Glutamatergic neuron (in vitro differentiated cells): ENCODE measurements around the gene UNC13A. TPM values are rescaled to one million over a fixed set of nuclear protein-coding genes. Genes with fewer than 3 reads are reported as not detected.

Experiments used
- DNase-seq: peaks from one replicate; pipeline ENCODE4 v3.0.0; 2022
- H3K27ac Mint-ChIP-seq: one replicate; pipeline ENCODE4 v1.8.0; 2020; ENCODE audit warnings: mild to moderate bottlenecking, mixed read lengths, inconsistent platforms; ENCODE audit not compliant: unreplicated experiment
- H3K27me3 Mint-ChIP-seq: one replicate; pipeline ENCODE4 v1.8.0; 2020; ENCODE audit warnings: mild to moderate bottlenecking, moderate library complexity, mixed read lengths, inconsistent platforms; ENCODE audit not compliant: unreplicated experiment
- H3K36me3 Mint-ChIP-seq: one replicate; pipeline ENCODE4 v1.8.0; 2020; ENCODE audit warnings: mild to moderate bottlenecking, mixed read lengths, inconsistent platforms; ENCODE audit not compliant: unreplicated experiment
- H3K4me1 Mint-ChIP-seq: one replicate; pipeline ENCODE4 v1.8.0; 2020; ENCODE audit warnings: mild to moderate bottlenecking, low read depth, mixed read lengths, inconsistent platforms; ENCODE audit not compliant: unreplicated experiment
- H3K4me3 Mint-ChIP-seq: one replicate; pipeline ENCODE4 v1.8.0; 2020; ENCODE audit warnings: mild to moderate bottlenecking, mixed read lengths, inconsistent platforms; ENCODE audit not compliant: unreplicated experiment
- H3K9me3 Mint-ChIP-seq: one replicate; pipeline ENCODE4 v1.8.0; 2020; ENCODE audit warnings: mild to moderate bottlenecking, moderate library complexity, mixed read lengths, inconsistent platforms; ENCODE audit not compliant: unreplicated experiment
- total RNA-seq: library from RNA; stranded (reverse); fragmentation: NEBNext Ultra II Directional; extraction: Animal tissue kit (Norgen Biotek cat#: 25700); gene quantifications from one replicate; pipeline ENCODE4 v1.2.1, GENCODE V29; 2021; ENCODE audit not compliant: unreplicated experiment
- TF ChIP-seq, protein P1 (sequence below): fragments of 200-600 bp; sonication (generic); IDR thresholded peaks from one replicate; pipeline ENCODE4 v1.5.0; 2021; ENCODE audit not compliant: partially characterized antibody, unreplicated experiment

UNC13A gene
- total RNA-seq, 1 donor from 2014 or later, result 79.7 TPM

DNA sequence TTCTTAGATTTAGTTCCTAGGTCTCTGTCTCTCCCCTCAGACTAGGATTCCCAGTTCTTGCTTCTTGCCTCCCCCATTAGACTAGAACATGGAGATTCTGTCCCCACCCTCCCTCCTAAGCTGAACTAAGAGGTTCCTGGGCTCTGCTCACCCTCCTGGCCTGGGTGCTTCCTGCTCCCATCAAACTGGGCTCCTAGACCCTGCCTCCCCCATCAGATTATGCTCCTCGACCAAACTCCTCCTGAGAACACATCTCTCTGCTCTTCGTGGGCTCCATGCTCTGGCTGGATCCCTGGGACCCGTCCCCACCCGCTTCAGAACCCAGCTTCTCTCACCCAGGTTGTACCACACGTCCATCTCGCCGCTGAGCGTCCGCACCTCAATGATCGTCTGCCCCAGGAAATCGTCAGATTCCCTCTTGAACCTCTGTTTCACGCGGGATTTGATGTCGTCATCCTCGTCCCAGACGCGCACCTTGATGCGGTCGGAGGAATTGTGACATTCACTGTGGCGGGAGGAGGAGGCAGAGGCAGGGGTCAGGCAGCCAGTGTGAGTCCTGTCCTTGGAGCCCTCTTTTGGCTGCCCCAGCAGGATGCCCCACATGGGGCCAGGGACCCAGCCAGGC, 42.7 kb downstream of the UNC13A start:
- TF ChIP-seq, protein P1, sequence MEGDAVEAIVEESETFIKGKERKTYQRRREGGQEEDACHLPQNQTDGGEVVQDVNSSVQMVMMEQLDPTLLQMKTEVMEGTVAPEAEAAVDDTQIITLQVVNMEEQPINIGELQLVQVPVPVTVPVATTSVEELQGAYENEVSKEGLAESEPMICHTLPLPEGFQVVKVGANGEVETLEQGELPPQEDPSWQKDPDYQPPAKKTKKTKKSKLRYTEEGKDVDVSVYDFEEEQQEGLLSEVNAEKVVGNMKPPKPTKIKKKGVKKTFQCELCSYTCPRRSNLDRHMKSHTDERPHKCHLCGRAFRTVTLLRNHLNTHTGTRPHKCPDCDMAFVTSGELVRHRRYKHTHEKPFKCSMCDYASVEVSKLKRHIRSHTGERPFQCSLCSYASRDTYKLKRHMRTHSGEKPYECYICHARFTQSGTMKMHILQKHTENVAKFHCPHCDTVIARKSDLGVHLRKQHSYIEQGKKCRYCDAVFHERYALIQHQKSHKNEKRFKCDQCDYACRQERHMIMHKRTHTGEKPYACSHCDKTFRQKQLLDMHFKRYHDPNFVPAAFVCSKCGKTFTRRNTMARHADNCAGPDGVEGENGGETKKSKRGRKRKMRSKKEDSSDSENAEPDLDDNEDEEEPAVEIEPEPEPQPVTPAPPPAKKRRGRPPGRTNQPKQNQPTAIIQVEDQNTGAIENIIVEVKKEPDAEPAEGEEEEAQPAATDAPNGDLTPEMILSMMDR, result no peak
- no peaks in the 10 kb centered on the region for H3K4me1 Mint-ChIP-seq
- H3K9me3 Mint-ChIP-seq, result peaks cover 1% of the 10 kb centered on the region
- no peak for DNase-seq
- peaks cover 10% of the 10 kb centered on the region for H3K36me3 Mint-ChIP-seq
- H3K27ac Mint-ChIP-seq, result no peak overlapping the region
- no peak overlapping the region for H3K4me3 Mint-ChIP-seq
- H3K27me3 Mint-ChIP-seq, result no peaks in the 10 kb centered on the region

DNA sequence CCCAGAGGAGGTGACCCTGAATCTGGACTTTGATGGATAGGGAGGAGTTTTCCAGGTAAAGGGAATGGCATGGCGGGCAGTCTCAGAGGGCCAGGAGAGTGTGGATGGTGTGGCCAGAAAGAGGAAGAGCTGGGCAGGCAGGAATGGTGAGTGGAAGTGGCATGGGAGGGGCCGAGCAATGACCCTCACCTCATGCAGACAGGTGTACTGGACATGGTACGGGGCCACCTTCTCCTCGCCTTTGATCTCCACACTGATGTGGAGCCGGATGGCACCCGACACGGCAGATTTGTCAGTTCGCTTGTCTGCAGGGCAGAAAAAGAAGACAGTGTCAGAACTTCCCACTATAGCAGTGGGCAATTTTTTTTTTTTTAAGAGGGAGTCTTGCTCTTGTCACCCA, 45.5 kb downstream of the UNC13A start:
- Mint-ChIP-seq H3K27me3 (no peaks in the 10 kb centered on the region), H3K27ac (no peak overlapping the region), H3K4me1 (no peaks in the 10 kb centered on the region), H3K4me3 (no peak overlapping the region), H3K9me3 (no peaks in the 10 kb centered on the region), H3K36me3 (peaks cover 10% of the 10 kb centered on the region)
- TF ChIP-seq, protein P1, result no peak
- no peak for DNase-seq

DNA sequence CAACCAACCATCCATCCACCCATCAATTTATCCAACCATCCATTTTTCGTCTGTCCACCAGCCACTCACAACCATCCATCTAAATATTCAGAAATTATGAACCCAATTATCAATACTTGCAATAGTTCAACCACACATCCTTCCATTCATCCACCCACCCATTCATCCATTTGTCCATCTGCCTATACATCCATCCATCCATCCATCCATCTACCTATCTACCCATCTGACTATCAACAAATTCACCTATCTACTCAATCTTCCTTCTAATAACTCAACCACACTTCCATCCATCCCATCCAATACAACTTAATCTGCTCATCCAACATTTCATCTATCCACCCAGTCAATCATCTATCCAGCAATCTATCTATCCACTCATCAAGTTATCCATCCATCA, 46.3 kb downstream of the UNC13A start:
- H3K4me3 Mint-ChIP-seq, result no peak overlapping the region
- TF ChIP-seq, protein P1, result no peak
- H3K9me3 Mint-ChIP-seq, result no peaks in the 10 kb centered on the region
- no peak for DNase-seq
- no peaks in the 10 kb centered on the region for H3K27me3 Mint-ChIP-seq
- peaks cover 10% of the 10 kb centered on the region for H3K36me3 Mint-ChIP-seq
- no peak overlapping the region for H3K27ac Mint-ChIP-seq
- no peaks in the 10 kb centered on the region for H3K4me1 Mint-ChIP-seq

DNA sequence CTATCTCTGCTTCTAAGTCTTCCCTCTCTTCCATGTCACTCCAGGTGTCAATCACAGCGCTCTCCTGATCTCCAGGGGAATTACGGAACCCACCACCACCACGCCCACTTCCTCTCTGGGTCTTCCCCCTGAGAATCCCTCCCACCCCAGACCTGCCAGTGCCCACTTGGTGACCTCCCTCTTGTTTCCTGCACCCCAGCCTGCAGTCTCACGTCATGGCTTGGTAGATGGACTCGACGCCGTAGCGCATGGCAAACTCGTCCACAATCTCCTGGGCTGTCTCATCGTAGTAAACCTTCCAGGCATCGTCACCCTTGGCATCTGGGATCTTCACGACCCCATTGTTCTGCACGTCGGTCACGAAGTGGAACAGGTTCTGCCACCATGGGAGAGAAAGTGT, 47.0 kb downstream of the UNC13A start:
- Mint-ChIP-seq H3K36me3 (peaks cover 10% of the 10 kb centered on the region), H3K27ac (no peak overlapping the region), H3K27me3 (no peaks in the 10 kb centered on the region), H3K9me3 (no peaks in the 10 kb centered on the region), H3K4me1 (no peaks in the 10 kb centered on the region), H3K4me3 (no peak overlapping the region)
- TF ChIP-seq, protein P1, result no peak
- DNase-seq, result no peak

DNA sequence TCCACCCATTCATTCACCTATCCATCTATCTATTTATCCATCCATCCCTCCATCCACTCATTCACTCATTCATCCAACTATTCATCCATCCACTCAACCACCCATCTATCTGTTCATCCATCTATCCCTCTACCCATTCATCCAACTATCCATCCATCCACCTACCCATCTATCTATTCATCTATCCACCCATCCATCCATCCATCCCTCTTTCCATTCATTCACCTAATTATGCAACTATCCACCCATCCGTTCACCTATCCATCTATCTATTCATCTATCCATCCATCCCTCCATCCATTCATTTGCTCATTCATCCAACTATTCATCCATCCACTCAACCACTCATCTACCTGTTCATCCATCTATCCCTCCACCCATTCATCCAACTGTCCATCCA, 54.5 kb downstream of the UNC13A start:
- Mint-ChIP-seq H3K36me3 (no peaks in the 10 kb centered on the region), H3K9me3 (peaks cover 2% of the 10 kb centered on the region), H3K27me3 (peaks cover 2% of the 10 kb centered on the region), H3K4me1 (no peaks in the 10 kb centered on the region), H3K4me3 (no peak overlapping the region), H3K27ac (no peak overlapping the region)
- DNase-seq, result no peak
- TF ChIP-seq, protein P1, result no peak
